Stomach smooth muscle (tissue), 2 donors: ENCODE results near the gene KDM5C.

Experiments used
- H3K27ac ChIP-seq: one replicate; pipeline ENCODE4 v1.7.0; 2013; ENCODE audit warnings: mild to moderate bottlenecking, low read length, inconsistent platforms
- H3K27me3 ChIP-seq, 2 donors: one replicate each; pipeline ENCODE4 v1.7.0; 2013; ENCODE audit warnings: low read length in 2 of 2; ENCODE audit not compliant: insufficient read depth in 2 of 2, control insufficient read depth in 1 of 2
- H3K36me3 ChIP-seq, 2 donors: one replicate each; pipeline ENCODE4 v1.7.0; 2013; ENCODE audit warnings: low read length in 2 of 2; ENCODE audit not compliant: control insufficient read depth in 2 of 2, insufficient read depth in 2 of 2
- H3K4me1 ChIP-seq: one replicate; pipeline ENCODE4 v1.7.0; 2013; ENCODE audit warnings: low read length; ENCODE audit not compliant: control insufficient read depth, insufficient read depth
- H3K4me3 ChIP-seq, 2 donors: one replicate each; pipeline ENCODE4 v1.7.0; 2013; ENCODE audit warnings: low read length in 2 of 2
- H3K9ac ChIP-seq, 2 donors: one replicate each; pipeline ENCODE4 v1.7.0; 2013; ENCODE audit warnings: low read length in 2 of 2, mild to moderate bottlenecking in 1 of 2
- H3K9me3 ChIP-seq, 2 donors: one replicate each; pipeline ENCODE4 v1.7.0; 2013; ENCODE audit warnings: low read length in 2 of 2; ENCODE audit not compliant: control insufficient read depth in 2 of 2
- donor health status: healthy.
- donor health status: Pancreatic carcinoma.

The KDM5C gene

GRCh38 chrX:53261355-53261972 lies 36.5 kb upstream of the KDM5C start:
- H3K9ac ChIP-seq = no peak overlapping the region
- no peak overlapping the region for H3K4me3 ChIP-seq
- H3K4me1 ChIP-seq = peaks cover 4% of the 10 kb centered on the region
- no peaks in the 10 kb centered on the region for H3K9me3 ChIP-seq
- no peaks in the 10 kb centered on the region for H3K36me3 ChIP-seq
- peaks cover 0 to 37% of the 10 kb centered on the region in 2 donors for H3K27me3 ChIP-seq
- no peak overlapping the region for H3K27ac ChIP-seq

GRCh38 chrX:53260836-53261235 lies 35.8 kb upstream of the KDM5C start:
- Histone ChIP-seq H3K4me3 (no peak overlapping the region), H3K27me3 (peaks cover 0 to 37% of the 10 kb centered on the region in 2 donors), H3K9ac (no peak overlapping the region), H3K27ac (no peak overlapping the region), H3K4me1 (peaks cover 4% of the 10 kb centered on the region), H3K9me3 (no peaks in the 10 kb centered on the region), H3K36me3 (no peaks in the 10 kb centered on the region)

GRCh38 chrX:53257670-53258423 lies 32.8 kb upstream of the KDM5C start:
- Histone ChIP-seq H3K27ac (no peak overlapping the region), H3K4me1 (peaks cover 4% of the 10 kb centered on the region), H3K36me3 (peaks cover 0 to 4% of the 10 kb centered on the region in 2 donors), H3K27me3 (peaks cover 0 to 28% of the 10 kb centered on the region in 2 donors), H3K9ac (no peak overlapping the region), H3K9me3 (no peaks in the 10 kb centered on the region), H3K4me3 (no peak overlapping the region)

- Histone ChIP-seq H3K27ac (no peak overlapping the region), H3K4me3 (no peak overlapping the region), H3K4me1 (peaks cover 4% of the 10 kb centered on the region), H3K9ac (no peak overlapping the region), H3K36me3 (peaks cover 0 to 4% of the 10 kb centered on the region in 2 donors), H3K27me3 (peaks cover 0 to 22% of the 10 kb centered on the region in 2 donors), H3K9me3 (no peaks in the 10 kb centered on the region)
Measured at GRCh38 chrX:53257166-53257565, 32.2 kb upstream of the KDM5C start.

GRCh38 chrX:53256446-53257041 lies 31.5 kb upstream of the KDM5C start:
- H3K27ac ChIP-seq = no peak overlapping the region
- H3K9ac ChIP-seq = no peak overlapping the region
- H3K4me3 ChIP-seq = no peak overlapping the region

GRCh38 chrX:53255738-53256191 lies 30.8 kb upstream of the KDM5C start:
- H3K36me3 ChIP-seq = peaks cover 0 to 4% of the 10 kb centered on the region in 2 donors
- no peak overlapping the region for H3K27ac ChIP-seq
- H3K9ac ChIP-seq = no peak overlapping the region
- no peak overlapping the region for H3K4me3 ChIP-seq
- peaks cover 4% of the 10 kb centered on the region for H3K4me1 ChIP-seq
- H3K27me3 ChIP-seq = peaks cover 0 to 19% of the 10 kb centered on the region in 2 donors
- H3K9me3 ChIP-seq = no peaks in the 10 kb centered on the region

More at GRCh38 chrX:53256446-53257041, 31.5 kb upstream of the KDM5C start:
- H3K27me3 ChIP-seq = peaks cover 0 to 22% of the 10 kb centered on the region in 2 donors
- H3K9me3 ChIP-seq = no peaks in the 10 kb centered on the region
- peaks cover 0 to 4% of the 10 kb centered on the region in 2 donors for H3K36me3 ChIP-seq
- peaks cover 4% of the 10 kb centered on the region for H3K4me1 ChIP-seq

GRCh38 chrX:53254570-53255461 lies 29.8 kb upstream of the KDM5C start:
- peaks cover 0 to 19% of the 10 kb centered on the region in 2 donors for H3K27me3 ChIP-seq

GRCh38 chrX:53253293-53254020 lies 28.4 kb upstream of the KDM5C start:
- no peaks in the 10 kb centered on the region for H3K9me3 ChIP-seq
- peaks cover 4% of the 10 kb centered on the region for H3K4me1 ChIP-seq
- no peak overlapping the region for H3K27ac ChIP-seq
- no peak overlapping the region for H3K9ac ChIP-seq
- H3K36me3 ChIP-seq = peaks cover 0 to 4% of the 10 kb centered on the region in 2 donors
- H3K4me3 ChIP-seq = no peak overlapping the region
- peaks cover 0 to 20% of the 10 kb centered on the region in 2 donors for H3K27me3 ChIP-seq

More at GRCh38 chrX:53254570-53255461, 29.8 kb upstream of the KDM5C start:
- no peak overlapping the region for H3K4me3 ChIP-seq
- H3K9ac ChIP-seq = no peak overlapping the region
- H3K36me3 ChIP-seq = peaks cover 0 to 4% of the 10 kb centered on the region in 2 donors
- peaks cover 4% of the 10 kb centered on the region for H3K4me1 ChIP-seq
- H3K27ac ChIP-seq = no peak overlapping the region
- no peaks in the 10 kb centered on the region for H3K9me3 ChIP-seq

GRCh38 chrX:53251307-53251706 lies 26.3 kb upstream of the KDM5C start:
- Histone ChIP-seq H3K27ac (no peak overlapping the region), H3K9ac (no peak overlapping the region), H3K27me3 (peaks cover 0 to 10% of the 10 kb centered on the region in 2 donors)

More at GRCh38 chrX:53251307-53251706, 26.3 kb upstream of the KDM5C start:
- Histone ChIP-seq H3K4me3 (no peak overlapping the region), H3K36me3 (peaks cover 0 to 8% of the 10 kb centered on the region in 2 donors), H3K4me1 (no peaks in the 10 kb centered on the region), H3K9me3 (no peaks in the 10 kb centered on the region)
